HG03045 (cell line): ENCODE results near the gene EFHC2.

ENCODE experiments used
- ATAC-seq: cut with Tn5 transposase; IDR thresholded peaks from one replicate; pipeline ENCODE4 v1.9.1; 2021; ENCODE audit warnings: mild to moderate bottlenecking, moderate library complexity; ENCODE audit not compliant: unreplicated experiment

The EFHC2 gene, protein sequence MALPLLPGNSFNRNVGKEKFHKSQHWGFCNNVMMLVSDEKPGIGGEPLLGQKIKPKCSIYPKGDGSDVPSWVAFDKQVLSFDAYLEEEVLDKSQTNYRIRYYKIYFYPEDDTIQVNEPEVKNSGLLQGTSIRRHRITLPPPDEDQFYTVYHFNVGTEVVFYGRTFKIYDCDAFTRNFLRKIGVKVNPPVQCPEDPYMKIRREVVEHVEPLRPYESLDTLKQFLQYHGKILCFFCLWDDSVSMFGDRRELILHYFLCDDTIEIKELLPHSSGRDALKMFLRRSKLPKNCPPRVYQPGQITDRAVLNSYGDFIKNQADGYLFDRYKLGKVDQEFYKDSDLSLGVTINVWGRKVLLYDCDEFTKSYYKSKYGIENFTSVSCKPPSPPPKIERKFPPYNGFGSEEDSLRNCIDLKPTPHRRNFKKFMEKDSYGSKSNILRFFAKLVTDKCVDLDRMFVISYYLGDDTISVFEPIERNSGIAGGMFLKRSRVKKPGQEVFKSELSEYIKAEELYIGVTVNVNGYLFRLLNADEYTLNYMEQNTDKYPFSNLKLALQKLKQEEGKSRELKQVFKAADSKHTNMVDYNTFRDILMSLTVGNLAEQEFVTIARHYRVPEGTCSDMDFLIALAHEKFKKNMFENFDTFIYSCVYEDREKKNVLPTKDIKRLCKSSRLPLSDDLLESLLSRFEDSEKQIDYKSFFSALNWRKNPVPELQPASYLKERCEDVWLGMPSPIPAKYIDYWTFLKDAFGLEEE

DNA sequence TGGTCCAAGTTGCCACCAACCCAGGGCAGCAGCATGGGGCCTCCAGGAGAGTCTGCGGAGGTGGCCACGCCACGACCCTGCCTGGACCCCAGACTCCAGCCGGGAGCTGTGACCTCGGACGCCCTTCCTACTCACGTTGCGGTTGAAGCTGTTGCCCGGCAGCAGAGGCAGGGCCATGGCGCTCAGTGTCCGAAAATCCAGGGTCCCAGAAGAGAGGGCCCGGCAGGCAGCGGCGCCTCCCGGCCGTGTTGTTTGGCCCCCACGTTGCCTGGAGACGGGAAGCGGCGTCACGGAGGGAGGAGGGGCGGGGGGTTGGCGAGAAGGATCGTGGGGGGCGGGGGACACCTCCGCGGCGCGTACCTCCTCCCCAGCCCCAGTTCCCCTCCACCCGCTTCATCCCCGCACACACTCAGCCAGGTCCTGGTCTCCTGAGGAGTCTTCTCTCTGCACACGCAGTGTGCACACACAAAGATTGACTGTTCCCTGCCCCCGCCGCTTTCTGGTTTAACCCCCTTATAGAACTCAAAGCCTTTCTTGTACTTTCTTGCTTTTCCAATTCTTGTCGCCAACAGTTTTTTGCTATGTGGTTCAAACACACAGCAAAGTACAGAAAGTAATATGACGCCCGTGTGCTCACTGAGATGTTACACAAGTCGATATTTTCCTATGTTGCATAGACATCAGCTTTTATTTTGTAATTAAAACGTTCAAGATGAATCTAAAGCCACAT lies at the start of gene EFHC2:
TSS of gene EFHC2 (minus strand) at position 261 of the 730 bp plus-strand sequence. CDS start at position 177, 84 bp downstream.
- no peak for ATAC-seq

DNA sequence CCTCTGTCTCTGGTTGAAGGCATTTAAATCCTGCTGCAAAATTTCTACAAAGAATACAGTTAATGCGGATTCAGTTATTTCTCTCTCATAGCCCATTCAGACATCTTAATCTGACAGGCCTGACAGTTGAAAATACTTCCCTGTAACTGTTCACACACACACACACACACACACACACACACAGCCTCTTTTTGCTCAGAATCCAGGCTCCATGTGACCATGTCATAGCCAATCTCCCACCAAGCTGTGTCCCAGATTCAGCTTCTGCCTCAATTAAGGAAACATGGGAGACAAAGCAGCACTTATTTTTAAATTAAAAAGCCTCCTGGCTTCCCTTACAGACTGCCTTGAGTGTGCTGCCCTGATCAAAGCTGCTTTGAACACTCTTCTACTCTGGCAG lies 49.3 kb upstream of the EFHC2 start:
- no peak for ATAC-seq

DNA sequence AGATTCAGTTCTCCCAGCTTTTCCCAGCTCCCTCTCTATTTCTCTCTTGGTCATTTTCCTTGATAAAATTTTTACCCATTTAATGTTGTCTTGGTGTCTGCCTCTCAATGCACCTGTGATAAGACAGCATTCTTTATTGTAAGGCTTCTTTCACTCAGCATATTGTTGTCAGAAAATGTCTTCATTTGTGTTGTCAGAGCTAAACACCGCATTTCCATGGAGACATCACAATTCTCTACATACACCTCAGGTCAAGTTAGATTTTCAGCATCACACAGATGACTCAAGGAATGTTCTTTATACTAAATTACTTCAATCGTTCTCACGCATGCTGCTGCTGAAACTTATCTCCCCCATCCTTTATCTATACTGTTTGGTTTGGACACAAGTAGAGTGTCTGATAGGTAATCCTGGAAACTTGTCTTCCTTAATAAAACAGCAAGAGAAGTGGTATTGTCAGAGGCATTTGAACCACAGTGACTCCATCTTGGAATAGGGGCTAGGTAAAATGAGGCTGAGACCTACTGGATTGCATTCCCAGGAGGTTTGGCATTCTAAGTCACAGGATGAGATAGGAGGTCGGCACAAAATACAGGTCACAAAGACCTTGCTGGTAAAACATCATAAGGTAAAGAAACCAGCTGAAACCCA lies 41.3 kb upstream of the EFHC2 start:
- ATAC-seq, result no peak

DNA sequence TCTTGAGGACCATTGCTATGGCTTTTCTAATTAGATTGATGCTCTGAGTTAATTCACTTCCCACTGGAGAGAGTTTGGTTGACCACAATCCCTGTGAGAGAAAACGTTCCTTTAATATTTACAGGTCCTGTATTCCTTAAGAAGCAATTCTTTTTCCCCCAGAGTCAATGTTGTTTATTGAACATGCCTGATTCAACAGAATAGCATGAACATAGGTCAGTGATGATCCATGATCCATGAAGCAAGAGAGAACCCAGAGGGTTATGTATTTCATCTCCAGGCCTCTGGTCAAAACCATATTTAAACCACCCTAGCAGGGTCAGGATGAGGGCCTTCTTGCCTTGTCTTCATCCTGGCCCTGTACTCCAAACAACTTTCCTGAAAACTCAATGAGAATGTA lies 39.4 kb upstream of the EFHC2 start:
- ATAC-seq, result no peak

DNA sequence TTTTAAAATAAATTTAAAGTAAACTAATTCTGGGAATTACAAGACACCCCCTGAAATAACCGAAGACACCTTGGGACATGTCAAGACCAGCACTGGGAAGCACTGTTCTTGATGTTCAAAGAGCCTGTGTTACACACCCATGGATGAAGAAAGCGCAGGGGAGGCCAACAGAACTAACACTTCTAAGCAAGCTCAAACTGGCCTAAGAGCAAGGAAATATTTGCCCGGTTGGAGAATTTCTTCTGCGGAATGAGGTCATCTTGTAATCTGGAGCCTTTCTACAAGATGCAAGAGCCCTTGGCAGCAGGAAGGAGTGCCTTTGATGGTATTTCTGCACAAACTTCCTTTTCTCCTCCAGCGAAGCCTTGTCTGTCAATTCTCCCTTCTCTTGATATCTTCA lies 9.3 kb upstream of the EFHC2 start:
- ATAC-seq, result no peak

DNA sequence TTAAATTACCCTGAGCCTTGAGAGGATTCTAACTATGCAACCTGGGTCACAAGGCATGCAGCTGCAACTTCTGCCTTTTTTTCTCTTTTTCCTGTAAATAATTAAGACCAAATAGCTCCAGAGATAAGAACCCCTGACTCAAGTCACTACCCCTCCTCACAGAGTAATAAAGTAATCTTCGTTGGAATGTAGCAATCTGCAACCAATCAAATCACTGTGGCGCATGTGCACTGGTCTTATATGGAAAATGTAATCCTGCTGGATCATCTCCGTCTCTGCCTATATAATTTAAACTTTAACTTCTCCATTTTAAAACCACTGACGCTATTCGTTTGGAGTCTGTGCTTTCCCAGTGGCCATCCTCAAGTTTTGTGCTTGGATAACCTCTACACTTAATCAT lies 6.1 kb upstream of the EFHC2 start:
- no peak for ATAC-seq

DNA sequence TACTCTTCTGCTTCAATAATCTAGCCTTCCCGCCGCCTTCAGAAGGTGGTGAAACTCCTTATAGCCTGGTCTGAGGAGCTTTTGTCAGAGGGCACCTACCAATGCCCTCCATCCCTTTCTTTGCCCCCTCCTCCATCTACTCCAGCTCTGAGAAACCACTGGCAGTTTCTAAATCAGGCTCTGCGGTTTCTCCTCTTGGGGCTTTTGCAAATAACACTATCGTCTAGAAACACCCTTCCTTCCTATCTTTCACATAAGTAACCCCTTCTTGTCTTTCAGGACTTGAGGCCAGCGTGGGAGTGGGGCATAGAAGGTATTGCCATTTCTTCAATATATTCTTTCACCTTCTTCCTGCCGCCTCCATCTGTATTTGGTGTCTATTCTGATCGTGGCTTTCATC lies 1.2 kb upstream of the EFHC2 start:
- no peak for ATAC-seq

DNA sequence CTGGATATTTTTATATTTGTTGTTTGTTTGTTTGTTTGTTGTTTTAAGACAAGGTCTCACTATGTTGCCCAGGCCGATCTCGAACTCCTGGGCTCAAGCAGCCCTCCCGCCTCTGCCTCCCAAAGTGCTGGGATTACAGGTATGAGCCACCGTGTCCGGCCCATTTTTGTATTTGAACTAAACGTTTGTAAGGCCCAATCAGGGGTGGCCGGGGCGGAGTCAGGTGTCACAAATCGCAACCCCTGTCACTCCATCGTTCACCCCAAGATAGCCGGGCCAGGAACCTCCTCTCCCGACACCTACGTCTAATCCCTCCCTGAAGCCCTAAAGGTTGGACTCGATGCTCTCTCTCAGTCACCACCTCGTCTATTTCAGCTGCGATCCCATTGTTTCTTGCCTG lies 722 bp upstream of the EFHC2 start:
- no peak for ATAC-seq

DNA sequence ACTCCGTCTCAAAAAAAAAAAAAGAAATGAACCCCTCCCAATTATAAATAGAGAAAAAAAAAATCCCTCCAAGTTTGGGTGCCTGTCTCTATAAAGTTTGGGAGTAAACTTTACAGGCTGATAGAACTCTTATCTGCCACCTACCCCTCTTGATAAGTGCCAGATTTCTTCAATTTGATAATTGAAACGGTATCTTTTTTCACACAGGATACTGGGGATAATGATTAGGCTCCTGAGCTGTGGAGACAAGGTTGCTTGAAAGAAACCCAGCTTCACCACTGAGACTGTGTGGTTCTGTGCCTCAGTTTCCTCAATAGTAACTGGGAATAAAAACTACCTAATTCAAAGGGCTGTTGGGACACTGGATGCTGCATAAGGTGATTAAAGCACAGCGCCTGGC lies 606 bp downstream of the EFHC2 start:
- ATAC-seq, result no peak

DNA sequence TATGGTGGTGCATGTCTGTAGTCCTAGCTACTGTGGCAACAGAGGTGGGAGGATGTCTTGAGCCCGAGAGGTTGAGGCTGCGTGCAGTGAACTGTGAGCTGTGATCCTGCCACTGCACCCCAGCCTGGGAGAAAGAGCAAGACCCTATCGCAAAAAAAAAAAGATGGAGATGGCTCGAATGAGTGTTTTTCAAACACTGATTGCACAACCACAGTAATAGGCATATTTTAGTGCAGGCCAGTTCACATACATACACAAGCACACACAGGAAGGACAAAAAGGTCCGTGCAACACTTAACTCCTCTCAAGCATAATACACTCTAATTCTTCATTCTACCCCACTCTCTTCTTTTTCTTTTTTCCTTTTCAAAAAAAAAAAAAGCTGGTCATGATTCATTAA lies 5.1 kb downstream of the EFHC2 start:
- no peak for ATAC-seq

DNA sequence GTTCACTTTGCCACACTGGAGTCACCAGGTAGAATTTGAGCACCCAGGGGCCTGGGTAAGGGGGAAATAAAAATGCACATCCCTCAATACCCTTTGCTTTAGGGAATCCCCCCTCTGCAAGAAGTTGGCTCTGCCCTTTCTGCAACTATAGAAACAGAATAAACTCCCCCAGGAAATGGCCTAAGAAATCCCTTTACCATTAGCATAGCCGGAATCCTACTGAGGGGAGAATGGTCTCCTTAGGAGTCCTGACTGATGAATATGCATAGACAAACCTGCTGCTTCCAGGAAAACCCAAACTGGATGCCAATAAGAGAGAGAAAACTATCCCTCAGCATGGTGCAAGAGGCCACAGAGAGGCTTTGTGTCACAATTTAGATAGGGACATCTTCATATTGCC lies 11.0 kb downstream of the EFHC2 start:
- no peak for ATAC-seq

DNA sequence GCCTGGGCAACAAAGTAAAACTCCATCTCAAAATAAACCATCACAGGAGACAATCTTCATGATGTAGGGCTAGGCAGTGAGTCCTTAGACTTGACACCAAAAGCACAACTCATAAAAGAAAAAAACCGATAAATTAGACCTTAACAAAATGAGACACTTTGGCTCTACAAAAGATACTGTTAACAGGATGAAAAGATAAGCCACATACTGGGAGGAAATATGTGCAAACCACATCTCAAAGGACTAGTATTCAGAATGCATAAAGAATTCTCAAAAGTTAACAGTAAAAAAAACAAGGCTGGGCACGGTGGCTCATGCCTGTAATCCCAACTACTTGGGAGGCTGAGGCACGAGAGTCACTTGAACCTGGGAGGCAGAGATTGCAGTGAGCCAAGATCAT lies 13.2 kb downstream of the EFHC2 start:
- no peak for ATAC-seq

DNA sequence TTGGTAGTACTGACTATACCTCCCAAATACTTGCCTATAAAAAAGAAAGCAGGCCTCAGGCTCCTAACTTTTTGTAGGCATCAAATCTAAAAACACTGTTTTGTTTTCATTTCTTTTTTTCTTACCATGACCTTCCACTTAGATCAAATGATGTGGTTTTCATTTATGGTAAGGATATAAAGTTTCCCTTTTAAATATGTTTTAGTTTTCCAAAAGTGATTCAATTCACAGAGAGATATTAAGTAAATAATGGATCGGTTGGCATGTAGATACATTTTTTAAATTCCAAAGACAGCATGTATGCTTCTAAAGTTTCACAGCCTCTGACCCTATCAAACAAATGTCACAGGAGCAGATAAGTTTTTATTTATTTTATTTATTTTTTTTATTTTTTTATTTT lies 23.9 kb downstream of the EFHC2 start:
- no peak for ATAC-seq

DNA sequence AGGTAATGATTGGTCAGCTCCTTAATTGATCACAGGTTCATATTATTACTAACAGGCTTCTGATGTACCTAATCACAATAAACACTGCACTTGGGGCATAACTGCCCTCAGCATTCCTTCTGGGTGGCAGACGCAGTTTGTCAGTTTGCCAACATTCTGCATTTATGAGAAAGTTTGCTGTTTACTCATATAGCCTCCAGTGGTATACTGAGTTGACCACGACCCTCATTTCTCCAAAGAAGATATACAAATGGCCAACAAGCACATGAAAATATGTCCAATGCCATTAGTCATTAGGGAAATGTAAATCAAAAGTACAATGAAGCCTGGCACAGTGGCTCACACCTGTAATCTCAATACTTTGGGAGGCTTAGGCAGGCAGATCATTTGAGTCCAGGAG lies 26.3 kb downstream of the EFHC2 start:
- ATAC-seq, result no peak

DNA sequence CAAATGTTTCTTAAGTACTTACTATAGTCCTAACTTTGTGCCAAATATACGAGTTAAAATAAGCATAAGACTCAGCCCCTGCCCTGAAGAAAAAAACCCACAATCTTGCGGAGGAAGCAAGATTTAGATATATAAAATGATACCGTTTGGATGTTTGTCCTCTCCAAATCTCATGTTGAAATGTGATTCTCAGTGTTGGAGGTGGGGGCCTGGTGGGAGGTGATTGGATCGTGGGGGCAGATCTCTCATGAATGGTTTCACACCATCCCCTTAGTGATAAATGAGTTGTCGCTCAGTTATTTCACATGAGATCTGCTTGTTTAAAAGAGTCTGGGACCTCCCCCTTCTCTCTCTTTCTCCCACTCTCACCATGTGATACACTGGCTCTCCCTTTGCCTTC lies 28.7 kb downstream of the EFHC2 start:
- ATAC-seq, result no peak

DNA sequence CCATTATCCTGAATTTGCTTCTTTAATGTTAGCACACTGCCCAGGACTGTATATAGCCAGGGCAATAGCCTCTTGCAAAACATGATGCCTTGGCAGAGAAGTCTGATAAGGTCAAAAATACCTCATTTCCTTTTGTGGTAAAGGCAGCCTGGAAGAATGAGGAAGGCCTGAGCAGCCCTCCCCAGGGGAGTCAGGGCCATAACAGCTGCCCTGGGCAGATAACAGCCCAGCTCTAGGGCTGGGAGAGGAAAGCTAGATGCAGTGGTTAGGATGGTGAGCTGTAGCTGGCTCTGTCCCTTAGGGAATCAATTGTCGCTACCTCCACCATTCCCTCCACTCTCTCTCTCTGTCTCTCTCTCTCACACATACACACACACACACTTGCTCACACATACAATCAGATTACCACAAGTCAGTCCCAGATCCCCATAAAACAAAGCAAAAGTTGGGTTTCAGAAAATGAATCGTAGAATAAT lies 29.2 kb downstream of the EFHC2 start:
- ATAC-seq, result no peak

DNA sequence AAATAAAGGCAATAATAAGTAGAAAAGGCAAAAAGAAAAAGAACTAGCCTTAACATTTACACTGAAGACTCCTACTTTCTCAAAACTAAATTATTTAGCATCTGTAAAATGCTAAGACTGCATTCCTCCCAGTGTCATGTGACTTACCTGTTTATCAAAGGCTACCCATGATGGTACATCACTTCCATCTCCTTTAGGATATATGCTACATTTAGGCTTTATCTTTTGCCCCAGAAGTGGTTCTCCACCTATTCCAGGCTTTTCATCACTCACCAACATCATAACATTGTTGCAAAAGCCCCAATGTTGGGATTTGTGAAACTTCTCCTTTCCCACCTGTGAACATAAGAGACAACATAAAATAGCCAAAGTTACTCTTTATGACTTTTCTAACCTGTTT lies 31.1 kb downstream of the EFHC2 start:
- no peak for ATAC-seq

DNA sequence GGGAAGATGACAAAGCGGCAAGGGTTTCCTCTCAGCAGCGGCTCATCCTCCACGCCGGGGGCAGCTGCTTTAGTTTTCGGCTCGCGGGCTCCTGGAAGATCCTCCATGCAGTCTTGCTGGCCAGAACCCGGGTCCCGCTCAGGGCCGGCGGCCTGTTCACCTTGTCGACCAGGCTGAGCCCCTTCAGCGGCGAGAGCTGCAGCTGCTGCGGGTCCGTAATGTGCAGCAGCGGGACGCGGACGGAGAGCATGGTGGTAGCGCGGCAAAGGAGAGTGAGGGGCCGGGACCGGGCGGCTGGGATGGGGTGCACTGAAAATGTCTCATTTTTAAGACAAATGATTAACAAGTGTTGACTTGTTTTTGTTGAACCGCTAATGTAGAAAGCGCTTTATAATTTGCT lies 33.2 kb downstream of the EFHC2 start:
- ATAC-seq, result no peak

DNA sequence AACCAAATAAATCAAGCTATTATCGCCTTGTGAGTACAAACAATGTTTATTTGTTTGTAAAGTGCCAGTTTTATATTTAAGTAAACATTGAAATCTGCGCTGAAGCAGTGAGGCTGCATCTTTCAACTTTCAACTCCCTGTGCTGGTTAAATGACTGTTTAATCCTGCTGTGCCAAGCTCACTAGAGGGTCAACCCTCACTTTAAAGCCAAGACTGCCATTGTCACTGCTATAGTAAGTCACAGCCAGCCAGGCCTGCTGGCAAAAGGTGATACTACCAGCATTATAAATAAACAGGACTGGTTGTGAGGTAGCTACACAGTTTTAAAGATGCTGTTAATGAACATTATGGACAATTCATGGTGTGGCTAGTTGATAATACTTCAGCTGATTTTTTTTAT lies 34.6 kb downstream of the EFHC2 start:
- ATAC-seq, result no peak

DNA sequence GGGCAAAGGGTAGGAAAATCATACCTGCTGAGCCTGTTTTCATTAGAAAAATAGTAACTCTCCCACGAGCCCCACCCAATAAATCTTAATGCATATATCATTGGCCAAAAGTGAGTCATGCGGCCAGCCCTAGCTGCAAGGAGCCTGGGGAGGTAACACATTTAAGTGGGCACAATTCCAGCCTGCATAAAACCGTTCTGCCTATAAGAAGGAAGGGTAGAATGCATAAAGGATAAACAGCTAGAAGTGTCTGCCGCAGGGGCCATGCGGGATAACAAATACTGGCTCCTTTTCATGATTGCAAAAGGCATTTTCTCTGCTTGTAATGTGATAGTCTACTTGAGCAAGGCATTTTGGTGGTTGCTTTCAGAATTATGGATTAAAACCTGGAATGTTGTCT lies 37.1 kb downstream of the EFHC2 start:
- no peak for ATAC-seq

DNA sequence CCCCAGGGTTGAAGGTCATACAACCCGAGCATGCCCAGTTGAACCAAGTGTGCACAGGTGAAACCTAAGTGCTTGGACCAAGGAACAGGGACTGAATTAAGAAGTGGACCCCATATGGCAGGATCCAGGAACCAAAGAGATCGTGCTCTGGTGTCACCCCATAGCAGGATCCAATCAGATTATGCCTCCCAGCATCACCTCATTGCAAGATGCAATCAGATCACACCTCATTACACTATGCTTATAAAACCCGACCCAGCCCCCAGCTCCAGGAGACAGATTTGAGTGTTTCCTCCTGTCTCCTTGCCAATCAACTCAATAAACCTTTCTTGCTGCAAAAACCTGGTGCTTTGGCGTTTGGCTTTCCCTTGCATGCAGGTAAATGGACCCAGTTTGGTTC lies 37.6 kb downstream of the EFHC2 start:
- ATAC-seq, result no peak
